ENCODE results near the gene MRRF.
"Not testable (repeated sequence)": the region's sequence is repeated elsewhere in the genome, so short reads cannot be mapped to it uniquely, and the experiment has no call there.

MRRF gene

DNA sequence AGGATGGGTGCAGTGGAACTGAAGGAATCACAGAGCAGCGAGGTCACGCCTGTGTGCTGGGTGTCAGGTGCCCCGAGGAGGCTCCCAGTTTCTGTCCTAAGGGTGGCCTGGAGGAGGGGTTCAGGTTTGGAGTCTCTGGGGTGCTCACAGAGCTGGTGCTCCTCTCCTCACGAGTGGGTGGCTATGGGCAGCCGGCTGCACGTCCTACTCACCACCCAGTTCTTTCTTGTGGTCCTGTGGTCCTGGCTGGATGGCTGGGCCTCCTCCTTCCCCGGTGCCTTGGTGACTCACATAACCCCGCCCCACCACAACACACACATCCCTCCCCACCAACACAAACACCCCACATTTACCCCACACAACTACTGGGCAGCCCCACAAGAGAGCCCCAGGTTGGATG is 96.2 kb downstream of the MRRF start:
- DNase-seq (ENCODE audit: low read depth): no peak

DNA sequence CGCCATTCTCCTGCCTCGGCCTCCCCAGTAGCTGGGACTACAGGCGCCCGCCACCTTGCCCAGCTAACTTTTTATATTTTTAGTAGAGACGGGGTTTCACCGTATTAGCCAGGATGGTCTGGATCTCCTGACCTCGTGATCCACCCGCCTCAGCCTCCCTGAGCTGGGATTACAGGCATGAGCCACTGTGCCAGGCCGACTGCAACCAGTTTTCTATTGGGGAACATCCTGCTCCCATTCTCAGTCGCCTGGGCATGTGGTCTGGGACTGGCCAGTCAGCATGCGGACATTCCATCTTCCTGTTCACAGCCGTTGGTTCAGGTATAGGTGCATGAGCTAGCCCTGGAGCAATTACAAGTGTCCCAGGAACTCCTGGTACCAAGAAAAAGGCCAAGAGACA is 98.4 kb downstream of the MRRF start:
- not testable (repeated sequence) for DNase-seq (ENCODE audit: low read depth)

DNA sequence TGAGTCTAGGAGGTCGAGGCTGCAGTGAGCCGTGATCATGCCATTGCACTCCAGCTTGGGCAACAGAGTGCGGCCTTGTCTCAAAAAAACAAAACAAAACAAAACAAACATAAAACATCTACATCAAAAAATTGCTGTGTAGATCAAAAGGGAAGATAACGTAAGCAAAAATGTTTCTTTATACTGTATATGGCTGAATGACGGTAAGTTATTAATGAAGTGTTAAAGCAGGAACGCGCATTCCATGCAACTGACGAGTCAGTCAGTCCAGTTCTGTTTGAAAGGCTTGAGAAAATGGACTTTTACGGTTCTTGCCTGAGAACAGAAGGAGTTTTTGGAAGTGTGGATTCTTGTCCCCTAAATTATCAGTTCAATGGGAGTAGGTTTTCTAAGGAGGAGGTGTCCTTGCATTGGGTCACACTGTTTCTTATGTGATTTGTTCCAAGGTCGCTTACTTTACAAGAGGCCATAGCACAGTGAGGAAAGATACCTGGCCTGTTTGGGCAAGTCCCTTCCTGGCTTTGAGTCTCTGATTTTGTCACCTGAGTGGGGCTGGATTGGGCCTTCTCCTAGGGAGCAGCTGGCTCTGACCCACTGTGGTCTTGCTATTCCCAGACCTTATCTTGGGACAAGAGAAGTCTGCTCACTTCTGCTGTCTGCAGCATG is 99.6 kb downstream of the MRRF start:
- DNase-seq (ENCODE audit: low read depth): no peak

GRCh38 chr9:122364783-122365150 is 100.1 kb downstream of the MRRF start:
- no peak for DNase-seq (ENCODE audit: low read depth)

GRCh38 chr9:122366074-122366660 is 101.5 kb downstream of the MRRF start:
- DNase-seq (ENCODE audit: low read depth): no peak

DNA sequence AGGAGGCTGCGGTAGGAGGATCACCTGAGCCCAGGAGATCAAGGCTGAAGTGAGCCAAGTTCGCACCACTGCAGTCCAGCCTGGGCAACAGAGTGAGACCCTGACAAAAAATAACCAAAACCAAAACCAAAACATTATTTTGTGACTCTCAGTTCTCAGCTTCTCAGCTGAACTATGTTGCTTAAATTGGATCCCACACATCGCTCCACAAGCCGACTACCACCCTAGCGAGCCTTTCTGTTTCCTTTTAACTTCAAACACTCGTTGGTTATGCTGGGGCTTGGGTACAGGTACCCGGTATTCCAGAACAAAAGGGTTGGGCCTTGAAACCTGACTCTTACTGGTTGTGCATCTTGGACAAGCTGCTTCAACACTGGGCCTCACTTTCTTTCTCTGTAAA is 102.4 kb downstream of the MRRF start:
- DNase-seq (ENCODE audit: low read depth): no peak

- no peak for DNase-seq (ENCODE audit: low read depth)
Measured at GRCh38 chr9:122367774-122368460, 103.2 kb downstream of the MRRF start.

DNA sequence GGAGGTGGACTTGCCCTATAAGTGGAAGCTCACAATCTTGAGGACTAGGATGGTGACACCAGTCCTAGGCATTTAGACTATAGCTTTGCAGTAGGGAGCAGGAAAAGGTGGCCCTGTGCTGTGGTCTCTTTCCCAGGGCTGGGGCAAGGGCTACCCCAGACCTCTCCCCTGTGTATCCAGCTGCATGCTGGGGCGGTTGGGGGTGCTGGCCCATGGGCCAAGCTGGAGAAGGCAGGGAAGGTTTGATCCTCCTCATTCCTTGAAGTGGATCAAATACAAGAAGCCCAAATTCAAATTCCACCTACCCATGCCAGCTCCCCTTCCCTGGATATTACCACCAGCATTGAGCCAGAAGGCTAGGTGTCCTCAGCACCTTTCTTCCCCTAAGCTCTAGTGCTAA is 104.0 kb downstream of the MRRF start:
- DNase-seq (ENCODE audit: low read depth): no peak

GRCh38 chr9:122370303-122370702 is 105.6 kb downstream of the MRRF start:
- DNase-seq (ENCODE audit: low read depth): no peak

GRCh38 chr9:122370869-122371755 is 106.4 kb downstream of the MRRF start, which contains the start of gene PTGS1:
TSS of gene PTGS1 (plus strand) at chr9:122371024. CDS start at chr9:122371085, 61 bp downstream.
- no peak for DNase-seq (ENCODE audit: low read depth)

DNA sequence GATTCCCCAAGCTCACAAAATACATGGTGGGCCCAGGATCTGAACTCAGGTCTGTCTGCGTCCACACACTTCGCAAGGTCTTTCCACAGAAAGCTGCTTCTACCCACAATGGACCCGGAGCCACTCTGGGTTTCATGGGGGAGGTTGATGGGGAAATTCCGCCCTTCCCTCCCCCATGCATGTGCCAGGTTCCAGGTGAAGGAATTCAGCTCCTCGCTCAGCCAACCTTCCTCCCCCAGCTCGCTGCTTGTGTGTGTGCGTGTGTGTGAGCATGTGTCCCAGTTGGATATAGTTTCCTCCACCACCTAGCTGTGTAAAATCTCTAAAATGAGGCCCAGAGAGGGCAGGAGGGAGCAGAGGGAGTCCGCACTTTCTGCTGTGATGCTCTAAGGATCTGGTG is 107.2 kb downstream of the MRRF start:
- no peak for DNase-seq (ENCODE audit: low read depth)

GRCh38 chr9:122372856-122373845 is 108.5 kb downstream of the MRRF start:
- no peak for DNase-seq (ENCODE audit: low read depth)

DNA sequence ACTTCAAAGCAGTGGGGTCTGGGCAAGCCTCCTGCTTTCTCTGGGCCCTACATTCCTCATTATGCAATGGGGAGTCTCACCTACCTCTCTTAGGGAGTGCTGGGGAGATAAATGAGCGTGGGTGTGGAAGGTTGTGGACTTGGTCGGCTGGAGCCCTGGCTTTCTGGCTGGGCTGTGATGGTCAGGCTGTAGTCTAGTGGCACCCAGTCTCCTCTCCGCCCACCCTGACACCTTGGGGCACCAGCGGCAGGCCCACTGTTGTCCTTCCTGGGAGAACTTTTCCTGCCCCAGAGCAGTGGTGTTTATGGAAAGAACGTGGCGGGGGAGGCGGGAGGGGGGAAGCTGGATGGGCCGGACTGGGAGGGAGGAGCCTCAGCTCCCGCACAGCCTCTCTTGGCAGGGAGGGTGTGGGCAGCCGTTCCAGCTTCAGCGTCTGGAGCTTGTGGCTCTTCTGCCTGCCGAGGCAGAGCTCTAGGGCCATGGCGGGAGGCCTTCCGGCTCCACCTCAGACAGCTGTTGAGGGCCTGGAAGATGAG is 110.3 kb downstream of the MRRF start:
- DNase-seq (ENCODE audit: low read depth): no peak

DNA sequence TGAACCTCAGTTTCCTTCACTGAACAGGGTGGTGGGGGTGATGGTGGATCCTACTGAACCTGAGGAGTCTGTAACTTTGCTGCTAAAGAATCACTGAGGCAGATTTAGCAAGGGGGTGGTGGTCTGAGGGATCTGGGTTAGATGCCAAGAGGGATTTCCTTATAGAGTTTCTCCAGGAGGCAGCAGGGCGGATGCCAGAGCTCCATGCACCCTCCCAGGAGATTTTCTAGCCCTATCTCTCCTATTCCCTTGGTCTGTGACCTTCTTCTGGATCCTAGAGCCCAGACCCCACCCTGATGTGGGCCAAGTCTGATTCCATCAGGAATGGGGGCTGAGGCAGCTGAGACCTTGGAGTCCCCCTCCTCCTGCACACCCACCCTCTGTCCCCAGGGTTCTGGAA is 112.1 kb downstream of the MRRF start:
- no peak for DNase-seq (ENCODE audit: low read depth)

- no peak for DNase-seq (ENCODE audit: low read depth)
Measured at GRCh38 chr9:122377241-122378164, 112.8 kb downstream of the MRRF start.

DNA sequence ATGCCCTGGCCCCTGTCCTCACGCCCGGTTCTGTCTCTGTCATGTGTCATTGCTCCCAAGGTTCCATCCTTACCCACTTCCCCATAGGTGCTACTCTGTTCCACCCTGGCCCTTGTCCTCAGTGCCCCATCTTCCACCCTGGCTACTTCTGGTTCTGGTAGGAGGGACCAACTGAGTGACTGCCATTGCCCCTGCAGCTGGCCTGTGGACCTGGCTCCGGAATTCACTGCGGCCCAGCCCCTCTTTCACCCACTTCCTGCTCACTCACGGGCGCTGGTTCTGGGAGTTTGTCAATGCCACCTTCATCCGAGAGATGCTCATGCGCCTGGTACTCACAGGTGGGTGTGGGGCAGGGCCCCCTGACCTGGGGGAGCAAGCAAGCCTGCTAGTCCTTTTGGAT is 113.6 kb downstream of the MRRF start:
- DNase-seq (ENCODE audit: low read depth): no peak

GRCh38 chr9:122379340-122379739 is 114.7 kb downstream of the MRRF start:
- DNase-seq (ENCODE audit: low read depth): no peak

- no peak for DNase-seq (ENCODE audit: low read depth)
Measured at GRCh38 chr9:122380293-122380692, 115.6 kb downstream of the MRRF start.

Measured in stimulated activated CD8-positive, alpha-beta memory T cell treated with anti-CD3 and anti-CD28 coated beads, Interleukin-12 subunit alpha, Interleukin-12 subunit beta, amount 100 ng/mL, for 1 hour (primary cell).